SK-N-MC (cell line): ENCODE measurements around the gene TMEM184C.

Source experiments
- EZH2 ChIP-seq: fragments of 200-600 bp; sonication (generic); IDR thresholded peaks from one replicate; pipeline ENCODE4 v1.6.1; 2017; ENCODE audit warnings: antibody characterized with exemption
- FOXP2 ChIP-seq: optimal IDR thresholded peaks from 2 replicates; pipeline ENCODE3; 2011; ENCODE audit warnings: mild to moderate bottlenecking, moderate library complexity; ENCODE audit not compliant: insufficient read depth; ENCODE audit errors: extremely low read length, control extremely low read depth
- POLR2AphosphoS5 ChIP-seq: IDR thresholded peaks from 2 replicates; pipeline ENCODE4 v1.6.1; 2012; ENCODE audit warnings: mild to moderate bottlenecking, low read depth, low read length, borderline replicate concordance

DNA sequence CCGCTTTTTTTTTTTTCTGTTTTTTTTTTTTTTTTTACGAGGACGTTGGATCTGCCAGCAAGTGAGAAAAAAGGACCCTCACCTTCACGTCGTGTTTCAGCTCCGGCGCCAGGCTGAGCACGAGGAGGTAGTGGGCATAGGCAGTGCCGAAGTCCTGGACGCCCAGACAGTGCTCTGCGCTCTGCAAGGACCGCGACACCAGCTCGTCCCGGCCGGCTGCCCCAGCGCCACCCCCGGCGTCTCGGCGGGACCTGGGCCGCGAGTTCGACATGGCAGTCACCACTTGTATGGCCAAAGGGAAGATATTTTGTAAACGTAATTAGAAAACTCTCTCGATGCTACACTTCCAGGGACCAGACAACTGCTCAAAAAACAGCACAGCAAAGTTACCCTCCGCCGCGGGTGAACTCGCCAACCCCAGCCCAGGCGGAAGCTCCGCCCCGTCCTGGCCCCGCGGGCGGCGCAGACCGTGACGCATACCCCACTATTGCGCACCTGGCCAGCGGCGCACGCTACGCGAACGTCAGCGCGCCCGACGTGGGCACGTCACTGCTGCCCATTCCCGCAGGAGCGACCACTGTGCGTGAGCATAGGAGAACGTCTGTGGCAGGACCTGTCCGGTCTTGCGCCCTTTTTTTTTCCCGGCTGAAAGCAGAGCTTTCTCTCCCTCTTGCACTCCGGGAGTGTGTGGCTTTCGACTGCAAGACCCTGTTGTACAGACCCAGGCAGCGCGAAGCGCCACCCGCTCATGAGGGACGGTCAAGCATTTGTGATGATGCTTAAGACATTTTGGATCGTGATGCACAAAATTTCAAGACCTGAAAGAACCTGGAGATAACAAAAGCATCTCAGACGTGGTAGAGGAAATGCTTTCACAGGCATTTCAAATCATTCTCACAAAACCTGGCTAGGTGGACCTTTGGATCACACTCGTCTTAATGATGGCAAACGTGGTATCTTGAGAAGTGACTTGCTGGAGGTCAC lies 66.8 kb downstream of the TMEM184C start, which contains the start of gene PRMT9:
- TF ChIP-seq EZH2 (no peak), POLR2AphosphoS5 (peak; percentile 99), FOXP2 (no peak)
